ENCODE measurements around the gene PKIG. TPM values are rescaled to one million over a fixed set of nuclear protein-coding genes. Genes with fewer than 3 reads are reported as not detected.

Gene PKIG
- total RNA-seq, 4 donors from 2014 or later, result 305 to 398 (median 357) TPM

GRCh38 chr20:44572551-44573500 is 9.6 kb upstream of the PKIG start:
- peak overlapping the region in 3 of 4 donors; percentile 11 to 39 (median 18) for H3K4me3 ChIP-seq
- intact Hi-C loops (cut with DNase I), result no loop called here

GRCh38 chr20:44573501-44573869 is 8.9 kb upstream of the PKIG start:
- H3K4me1 ChIP-seq, result peaks cover 56 to 76% (median 72%) of the 10 kb centered on the region in 4 donors
- intact Hi-C loops (cut with DNase I), result no loop called here
- TF ChIP-seq POLR2A (IDR thresholded peaks at IDR 0.05; ENCODE audit: low read depth), result no peak
- no peak for TF ChIP-seq POLR2AphosphoS5 (IDR thresholded peaks at IDR 0.05)
- no peak for TF ChIP-seq EP300 (IDR thresholded peaks at IDR 0.05)
- TF ChIP-seq, protein P1, sequence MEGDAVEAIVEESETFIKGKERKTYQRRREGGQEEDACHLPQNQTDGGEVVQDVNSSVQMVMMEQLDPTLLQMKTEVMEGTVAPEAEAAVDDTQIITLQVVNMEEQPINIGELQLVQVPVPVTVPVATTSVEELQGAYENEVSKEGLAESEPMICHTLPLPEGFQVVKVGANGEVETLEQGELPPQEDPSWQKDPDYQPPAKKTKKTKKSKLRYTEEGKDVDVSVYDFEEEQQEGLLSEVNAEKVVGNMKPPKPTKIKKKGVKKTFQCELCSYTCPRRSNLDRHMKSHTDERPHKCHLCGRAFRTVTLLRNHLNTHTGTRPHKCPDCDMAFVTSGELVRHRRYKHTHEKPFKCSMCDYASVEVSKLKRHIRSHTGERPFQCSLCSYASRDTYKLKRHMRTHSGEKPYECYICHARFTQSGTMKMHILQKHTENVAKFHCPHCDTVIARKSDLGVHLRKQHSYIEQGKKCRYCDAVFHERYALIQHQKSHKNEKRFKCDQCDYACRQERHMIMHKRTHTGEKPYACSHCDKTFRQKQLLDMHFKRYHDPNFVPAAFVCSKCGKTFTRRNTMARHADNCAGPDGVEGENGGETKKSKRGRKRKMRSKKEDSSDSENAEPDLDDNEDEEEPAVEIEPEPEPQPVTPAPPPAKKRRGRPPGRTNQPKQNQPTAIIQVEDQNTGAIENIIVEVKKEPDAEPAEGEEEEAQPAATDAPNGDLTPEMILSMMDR (IDR thresholded peaks at IDR 0.05), result no peak
- 53% methylated on average over 2 of the region's 2 CpGs for WGBS
- H3K4me3 ChIP-seq, result no peak overlapping the region
- H3K27me3 ChIP-seq, result no peaks in the 10 kb centered on the region
- H3K9me3 ChIP-seq, result no peaks in the 10 kb centered on the region
- no peak for DNase-seq (ENCODE audit: extremely low spot score)
- no peaks in the 10 kb centered on the region for H3K36me3 ChIP-seq
- peak overlapping the region; percentile 86 to 90 (median 88) for H3K27ac ChIP-seq (replicated peaks in 1 of 4)

More at GRCh38 chr20:44572551-44573500, 9.6 kb upstream of the PKIG start:
- H3K27me3 ChIP-seq, result no peaks in the 10 kb centered on the region
- H3K36me3 ChIP-seq, result no peaks in the 10 kb centered on the region
- TF ChIP-seq POLR2A (IDR thresholded peaks at IDR 0.05; ENCODE audit: low read depth) (no peak), POLR2AphosphoS5 (IDR thresholded peaks at IDR 0.05) (peak; percentile 22 to 54)
- peaks cover 55 to 73% (median 69%) of the 10 kb centered on the region in 4 donors for H3K4me1 ChIP-seq
- WGBS, result 16% methylated on average over 5 of the region's 6 CpGs
- no peaks in the 10 kb centered on the region for H3K9me3 ChIP-seq
- no peak for DNase-seq (ENCODE audit: extremely low spot score)
- H3K27ac ChIP-seq (replicated peaks in 1 of 4), result peak overlapping the region; percentile 86 to 90 (median 88)

DNA sequence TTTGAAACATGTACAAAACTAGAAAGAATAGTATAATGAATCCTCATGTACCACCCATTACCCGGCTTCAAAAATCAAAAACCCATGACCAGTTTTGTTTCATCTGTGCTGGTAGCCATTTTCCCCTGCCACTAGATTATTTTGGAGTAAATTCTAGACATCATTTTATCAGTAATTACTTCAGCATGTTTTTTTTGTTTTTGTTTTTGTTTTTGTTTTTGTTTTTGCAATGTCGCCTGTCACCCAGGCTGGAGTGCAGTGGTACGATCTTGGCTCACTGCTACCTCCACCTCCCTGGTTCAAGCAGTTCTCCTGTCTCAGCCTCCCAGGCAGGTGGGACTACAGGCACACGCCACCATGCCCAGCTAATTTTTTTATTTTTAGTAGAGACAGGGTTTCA is 8.0 kb upstream of the PKIG start:
- H3K27me3 ChIP-seq, result no peaks in the 10 kb centered on the region
- H3K4me3 ChIP-seq, result no peak overlapping the region
- no peaks in the 10 kb centered on the region for H3K36me3 ChIP-seq
- TF ChIP-seq POLR2A (IDR thresholded peaks at IDR 0.05; ENCODE audit: low read depth), result no peak
- TF ChIP-seq, protein P1 (IDR thresholded peaks at IDR 0.05), result no peak
- TF ChIP-seq POLR2AphosphoS5 (IDR thresholded peaks at IDR 0.05), result no peak
- no peak for TF ChIP-seq EP300 (IDR thresholded peaks at IDR 0.05)
- intact Hi-C loops (cut with DNase I), result no loop called here
- H3K4me1 ChIP-seq, result peaks cover 62 to 85% (median 81%) of the 10 kb centered on the region in 4 donors
- no peak for DNase-seq (ENCODE audit: extremely low spot score)
- peak overlapping the region; percentile 86 to 90 (median 88) for H3K27ac ChIP-seq (replicated peaks in 1 of 4)
- no peaks in the 10 kb centered on the region for H3K9me3 ChIP-seq
- WGBS, result 99% methylated on average over 4 of the region's 4 CpGs

GRCh38 chr20:44576297-44576696 is 6.1 kb upstream of the PKIG start:
- Histone ChIP-seq H3K27me3 (no peaks in the 10 kb centered on the region), H3K36me3 (no peaks in the 10 kb centered on the region), H3K4me3 (no peak overlapping the region), H3K27ac (replicated peaks in 1 of 4) (peak overlapping the region; percentile 86 to 90 (median 88)), H3K4me1 (peaks cover 81 to 100% (median 97%) of the 10 kb centered on the region in 4 donors), H3K9me3 (no peaks in the 10 kb centered on the region)
- no peak for DNase-seq (ENCODE audit: extremely low spot score)
- WGBS, result 39% methylated on average over 3 of the region's 3 CpGs
- intact Hi-C loops (cut with DNase I), result no loop called here
- TF ChIP-seq, protein P1 (IDR thresholded peaks at IDR 0.05), result peak; percentile 28 to 44 (median 34)
- TF ChIP-seq POLR2A (IDR thresholded peaks at IDR 0.05; ENCODE audit: low read depth), result no peak

DNA sequence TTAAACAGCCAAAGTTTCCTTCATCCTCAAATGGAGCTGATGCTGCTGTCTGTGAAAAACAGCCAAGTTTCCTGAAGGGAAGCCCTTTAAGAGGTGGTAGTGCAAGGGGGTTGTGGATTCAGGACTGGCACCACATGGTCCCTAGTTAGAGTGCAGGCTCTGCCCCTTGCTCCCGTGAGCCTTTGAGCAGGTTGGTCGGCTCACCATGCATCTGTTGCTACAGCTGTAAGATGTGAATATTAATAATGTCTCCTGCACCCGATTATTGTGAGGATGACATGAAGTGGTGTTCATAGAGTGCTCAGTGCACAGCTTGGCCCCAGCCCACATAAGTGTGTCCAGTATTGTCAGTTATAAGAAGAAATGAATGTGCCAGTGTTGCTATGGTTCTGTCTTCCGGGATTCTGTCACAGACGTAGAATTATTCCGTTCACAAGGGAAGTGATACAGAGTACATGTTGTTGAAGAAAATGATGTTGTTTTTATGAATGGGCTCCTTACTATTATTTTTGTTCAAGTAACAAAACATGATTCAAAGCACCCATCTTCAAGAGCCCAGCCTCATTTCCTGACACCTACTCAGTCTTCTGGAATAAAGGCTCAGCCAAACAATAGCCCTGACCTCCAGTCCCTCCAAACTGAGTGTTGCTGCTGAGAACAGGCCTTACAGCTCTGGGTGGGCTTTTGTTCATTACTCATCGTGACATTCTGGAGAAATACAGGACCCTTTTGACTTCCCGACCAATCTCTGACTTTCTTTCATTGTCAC is 2.9 kb upstream of the PKIG start:
- DNase-seq (ENCODE audit: extremely low spot score), result no peak

More for the DNA sequence above, 2.9 kb upstream of the PKIG start:
- TF ChIP-seq POLR2AphosphoS5 (IDR thresholded peaks at IDR 0.05) (no peak), EP300 (IDR thresholded peaks at IDR 0.05) (no peak), POLR2A (IDR thresholded peaks at IDR 0.05; ENCODE audit: low read depth) (no peak)
- TF ChIP-seq, protein P1 (IDR thresholded peaks at IDR 0.05), result no peak
- no peaks in the 10 kb centered on the region for H3K36me3 ChIP-seq
- H3K4me1 ChIP-seq, result peaks cover 59 to 98% (median 93%) of the 10 kb centered on the region in 4 donors
- no peak overlapping the region for H3K4me3 ChIP-seq
- H3K27ac ChIP-seq (replicated peaks in 1 of 4), result peak overlapping the region; percentile 84 to 89 (median 87)
- intact Hi-C loops (cut with DNase I), result no loop called here
- H3K27me3 ChIP-seq, result no peaks in the 10 kb centered on the region
- no peaks in the 10 kb centered on the region for H3K9me3 ChIP-seq
- WGBS, result 34% methylated on average over 8 of the region's 8 CpGs

Data from esophagus muscularis mucosa (tissue), 4 donors.